ENCODE data around the gene EPHA5. TPM values are rescaled to one million over a fixed set of nuclear protein-coding genes. Genes with fewer than 3 reads are reported as not detected.

The EPHA5 gene
- total RNA-seq, 1 experiment from 2014 or later = 0.11 TPM

DNA sequence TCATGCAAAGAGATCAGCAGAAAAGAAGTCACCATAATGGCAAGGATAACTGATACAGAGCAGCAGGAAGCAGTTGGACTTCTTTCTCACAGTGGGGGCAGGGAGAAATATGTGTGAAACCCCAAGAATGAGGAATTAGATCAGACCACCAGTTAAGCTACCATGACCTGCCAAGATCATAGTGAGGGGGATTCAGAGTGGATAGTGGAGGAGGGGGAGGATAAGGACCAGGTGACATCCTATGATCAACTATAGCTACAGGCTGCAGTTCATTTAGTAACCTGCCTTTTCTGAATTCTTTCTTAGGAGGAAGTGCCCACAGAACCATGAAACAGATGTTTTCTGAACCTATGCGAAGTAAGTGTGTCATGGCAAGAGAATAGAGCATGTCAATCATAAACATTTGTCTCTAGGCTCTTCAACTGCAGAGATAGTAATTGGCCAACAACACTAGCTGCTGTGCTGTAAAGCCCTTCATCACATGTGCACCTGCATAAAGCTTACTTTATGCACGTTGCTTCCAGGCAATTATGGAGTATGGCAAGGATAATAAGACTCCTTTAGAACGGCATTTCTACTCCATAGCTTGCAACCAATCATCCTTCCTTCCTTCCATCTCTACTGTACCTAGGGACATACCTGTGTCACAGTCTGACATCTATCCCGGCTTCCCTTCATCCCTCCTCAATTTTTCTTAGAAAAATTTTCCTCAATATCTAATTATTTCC, 329.7 kb downstream of the EPHA5 start:
- H3K4me1 ChIP-seq = no peaks in the 10 kb centered on the region
- Mint-ChIP-seq H3K27ac (ENCODE audit: unreplicated experiment) (no peak overlapping the region), H3K4me3 (ENCODE audit: unreplicated experiment) (no peak overlapping the region), H3K9me3 (ENCODE audit: unreplicated experiment) (no peaks in the 10 kb centered on the region), H3K4me1 (ENCODE audit: low read depth, unreplicated experiment) (no peaks in the 10 kb centered on the region), H3K27me3 (ENCODE audit: insufficient read depth, unreplicated experiment) (no peaks in the 10 kb centered on the region), H3K36me3 (ENCODE audit: insufficient read depth, unreplicated experiment) (no peaks in the 10 kb centered on the region)
- no TSS peak for BruUV-seq (replicated peaks)
- ChIA-PET POLR2A (no interaction called here), CTCF (no interaction called here)
- TF ChIP-seq CTCF (IDR thresholded peaks at IDR 0.05; ENCODE audit: insufficient read depth in 1 of 2, low read depth in 1 of 2, low read length in 1 of 2, severe bottlenecking in 1 of 2, unreplicated experiment in 1 of 2) = no peak
- H3K4me3 ChIP-seq (ENCODE audit: low read depth, low read length) = no peak overlapping the region
- no peaks in the 10 kb centered on the region for H3K9me3 ChIP-seq
- no peaks in the 10 kb centered on the region for H3K27me3 ChIP-seq (replicated peaks; ENCODE audit: control insufficient read depth, insufficient read depth, low read length)
- DNase-seq = no peak
- no peaks in the 10 kb centered on the region for H3K36me3 ChIP-seq (ENCODE audit: control insufficient read depth, insufficient read depth, low read length)
- intact Hi-C loops (cut with micrococcal nuclease; ENCODE audit: unreplicated experiment) = no loop called here

DNA sequence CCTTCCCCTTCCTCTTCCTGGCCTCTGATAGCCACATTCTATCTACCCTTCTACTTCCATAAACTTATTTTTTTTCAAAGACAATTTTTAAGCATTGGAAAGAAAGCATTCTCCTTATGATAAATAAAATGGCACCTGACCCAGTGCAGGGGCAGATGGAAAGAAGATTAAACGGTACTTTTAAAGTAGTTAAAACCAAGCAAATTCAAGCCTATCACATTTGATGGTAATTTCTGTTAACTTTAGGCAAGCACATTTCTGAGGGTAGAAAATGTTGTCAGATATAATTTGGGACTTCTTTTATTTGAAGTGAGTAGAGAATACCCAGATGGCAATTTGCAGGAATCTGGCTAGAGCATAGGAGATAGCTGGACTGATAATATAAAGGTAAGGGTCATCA, 332.9 kb downstream of the EPHA5 start:
- Histone ChIP-seq H3K4me3 (ENCODE audit: low read depth, low read length) (no peak overlapping the region), H3K9me3 (no peaks in the 10 kb centered on the region), H3K36me3 (ENCODE audit: control insufficient read depth, insufficient read depth, low read length) (no peaks in the 10 kb centered on the region), H3K27me3 (replicated peaks; ENCODE audit: control insufficient read depth, insufficient read depth, low read length) (no peaks in the 10 kb centered on the region), H3K4me1 (no peaks in the 10 kb centered on the region)
- H3K4me3 Mint-ChIP-seq (ENCODE audit: unreplicated experiment) = no peak overlapping the region
- intact Hi-C loops (cut with micrococcal nuclease; ENCODE audit: unreplicated experiment) = no loop called here
- no peaks in the 10 kb centered on the region for H3K9me3 Mint-ChIP-seq (ENCODE audit: unreplicated experiment)
- H3K36me3 Mint-ChIP-seq (ENCODE audit: insufficient read depth, unreplicated experiment) = no peaks in the 10 kb centered on the region
- CTCF ChIA-PET = no interaction called here
- DNase-seq = no peak
- BruUV-seq (replicated peaks) = no TSS peak
- H3K4me1 Mint-ChIP-seq (ENCODE audit: low read depth, unreplicated experiment) = no peaks in the 10 kb centered on the region
- no peak overlapping the region for H3K27ac Mint-ChIP-seq (ENCODE audit: unreplicated experiment)
- POLR2A ChIA-PET = no interaction called here
- TF ChIP-seq CTCF (IDR thresholded peaks at IDR 0.05; ENCODE audit: insufficient read depth in 1 of 2, low read depth in 1 of 2, low read length in 1 of 2, severe bottlenecking in 1 of 2, unreplicated experiment in 1 of 2) = no peak
- H3K27me3 Mint-ChIP-seq (ENCODE audit: insufficient read depth, unreplicated experiment) = no peaks in the 10 kb centered on the region

DNA sequence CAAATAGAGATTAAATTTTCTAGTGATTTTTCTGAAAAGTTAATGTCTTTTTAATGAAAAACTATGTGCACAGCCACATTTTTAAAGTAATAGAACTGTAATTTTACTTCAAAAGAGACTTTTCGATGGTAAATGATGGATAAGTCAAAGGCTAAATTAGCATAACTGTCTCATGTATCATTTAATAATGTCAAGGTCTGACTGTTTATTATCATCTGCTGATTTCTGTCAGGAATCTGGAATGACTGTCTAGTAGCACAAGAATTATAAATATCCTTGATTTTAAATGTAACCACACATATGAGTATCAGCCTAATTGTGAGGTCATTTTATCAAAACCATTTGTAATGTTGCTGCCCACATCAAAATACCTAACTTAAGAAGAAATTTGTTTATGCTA, 333.8 kb downstream of the EPHA5 start:
- Histone ChIP-seq H3K4me3 (ENCODE audit: low read depth, low read length) (no peak overlapping the region), H3K36me3 (ENCODE audit: control insufficient read depth, insufficient read depth, low read length) (no peaks in the 10 kb centered on the region), H3K27me3 (replicated peaks; ENCODE audit: control insufficient read depth, insufficient read depth, low read length) (no peaks in the 10 kb centered on the region), H3K4me1 (no peaks in the 10 kb centered on the region), H3K9me3 (no peaks in the 10 kb centered on the region)
- ChIA-PET CTCF (no interaction called here), POLR2A (no interaction called here)
- H3K27ac Mint-ChIP-seq (ENCODE audit: unreplicated experiment) = no peak overlapping the region
- no peaks in the 10 kb centered on the region for H3K36me3 Mint-ChIP-seq (ENCODE audit: insufficient read depth, unreplicated experiment)
- H3K9me3 Mint-ChIP-seq (ENCODE audit: unreplicated experiment) = no peaks in the 10 kb centered on the region
- no peak for DNase-seq
- no peak overlapping the region for H3K4me3 Mint-ChIP-seq (ENCODE audit: unreplicated experiment)
- BruUV-seq (replicated peaks) = no TSS peak
- intact Hi-C loops (cut with micrococcal nuclease; ENCODE audit: unreplicated experiment) = no loop called here
- no peak for TF ChIP-seq CTCF (IDR thresholded peaks at IDR 0.05; ENCODE audit: insufficient read depth in 1 of 2, low read depth in 1 of 2, low read length in 1 of 2, severe bottlenecking in 1 of 2, unreplicated experiment in 1 of 2)
- no peaks in the 10 kb centered on the region for H3K4me1 Mint-ChIP-seq (ENCODE audit: low read depth, unreplicated experiment)
- H3K27me3 Mint-ChIP-seq (ENCODE audit: insufficient read depth, unreplicated experiment) = no peaks in the 10 kb centered on the region
